Measurements from ENCODE around the gene RFTN1. TPM values are rescaled to one million over a fixed set of nuclear protein-coding genes. Genes with fewer than 3 reads are reported as not detected.

RFTN1 gene
- total RNA-seq, 1 donor, result 73.0 TPM

DNA sequence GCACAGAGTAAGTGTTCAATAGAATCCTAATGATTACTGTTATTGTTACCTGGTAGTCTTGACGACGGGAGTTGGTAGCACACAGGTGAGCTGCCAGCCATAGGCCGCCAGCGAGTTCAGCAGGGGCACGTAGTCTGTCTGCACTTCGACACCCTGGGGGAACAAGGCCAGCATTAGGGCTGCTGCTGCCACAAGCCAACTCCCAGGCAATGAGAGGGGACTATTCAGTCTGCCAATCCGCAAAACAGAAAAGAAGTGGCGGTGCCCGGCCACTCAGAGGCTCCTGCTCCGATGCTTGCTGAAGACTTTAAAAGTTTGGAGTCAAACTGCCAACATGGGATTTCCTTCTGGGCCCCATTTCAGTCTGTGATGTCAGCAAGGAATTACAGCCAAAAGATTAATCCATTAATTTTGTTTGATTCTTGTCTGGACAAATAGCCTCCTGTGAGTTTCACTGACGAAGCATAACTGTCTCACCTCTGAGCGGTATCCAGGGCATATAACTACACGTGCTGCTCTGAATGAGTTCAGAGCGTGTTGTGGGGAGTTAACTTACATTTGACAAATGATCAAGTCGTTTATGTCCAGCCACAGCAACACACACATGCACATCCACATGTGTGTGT is 186.7 kb downstream of the RFTN1 start:
- no peak for DNase-seq (ENCODE audit: low read depth)
- TF ChIP-seq, protein P1, sequence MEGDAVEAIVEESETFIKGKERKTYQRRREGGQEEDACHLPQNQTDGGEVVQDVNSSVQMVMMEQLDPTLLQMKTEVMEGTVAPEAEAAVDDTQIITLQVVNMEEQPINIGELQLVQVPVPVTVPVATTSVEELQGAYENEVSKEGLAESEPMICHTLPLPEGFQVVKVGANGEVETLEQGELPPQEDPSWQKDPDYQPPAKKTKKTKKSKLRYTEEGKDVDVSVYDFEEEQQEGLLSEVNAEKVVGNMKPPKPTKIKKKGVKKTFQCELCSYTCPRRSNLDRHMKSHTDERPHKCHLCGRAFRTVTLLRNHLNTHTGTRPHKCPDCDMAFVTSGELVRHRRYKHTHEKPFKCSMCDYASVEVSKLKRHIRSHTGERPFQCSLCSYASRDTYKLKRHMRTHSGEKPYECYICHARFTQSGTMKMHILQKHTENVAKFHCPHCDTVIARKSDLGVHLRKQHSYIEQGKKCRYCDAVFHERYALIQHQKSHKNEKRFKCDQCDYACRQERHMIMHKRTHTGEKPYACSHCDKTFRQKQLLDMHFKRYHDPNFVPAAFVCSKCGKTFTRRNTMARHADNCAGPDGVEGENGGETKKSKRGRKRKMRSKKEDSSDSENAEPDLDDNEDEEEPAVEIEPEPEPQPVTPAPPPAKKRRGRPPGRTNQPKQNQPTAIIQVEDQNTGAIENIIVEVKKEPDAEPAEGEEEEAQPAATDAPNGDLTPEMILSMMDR (IDR thresholded peaks at IDR 0.05; ENCODE audit: insufficient read depth, low read depth, low read length), result no peak
- H3K4me3 ChIP-seq (ENCODE audit: low read depth, low read length), result no peak overlapping the region

DNA sequence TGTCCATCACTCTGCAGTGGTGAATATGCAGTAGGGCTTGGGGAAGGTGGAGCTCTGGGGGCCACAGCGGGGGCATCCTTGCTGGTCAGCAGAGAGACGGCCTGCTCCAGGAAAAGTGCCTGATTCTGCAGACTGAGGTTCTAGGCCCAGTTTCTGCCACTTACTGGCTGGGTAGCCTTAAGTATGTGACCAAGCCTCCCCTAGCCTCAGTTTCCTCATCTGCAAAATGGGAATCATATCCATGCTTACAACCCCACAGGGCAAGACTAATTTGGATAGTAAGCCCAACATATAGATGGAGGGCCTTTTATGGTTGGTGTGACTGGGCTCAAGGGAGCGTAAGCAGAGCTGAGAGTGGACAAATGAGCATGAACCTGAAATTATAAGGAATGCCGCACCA is 187.6 kb downstream of the RFTN1 start:
- no peak overlapping the region for H3K4me3 ChIP-seq (ENCODE audit: low read depth, low read length)
- DNase-seq (ENCODE audit: low read depth), result no peak
- TF ChIP-seq, protein P1 (IDR thresholded peaks at IDR 0.05; ENCODE audit: insufficient read depth, low read depth, low read length), result no peak

DNA sequence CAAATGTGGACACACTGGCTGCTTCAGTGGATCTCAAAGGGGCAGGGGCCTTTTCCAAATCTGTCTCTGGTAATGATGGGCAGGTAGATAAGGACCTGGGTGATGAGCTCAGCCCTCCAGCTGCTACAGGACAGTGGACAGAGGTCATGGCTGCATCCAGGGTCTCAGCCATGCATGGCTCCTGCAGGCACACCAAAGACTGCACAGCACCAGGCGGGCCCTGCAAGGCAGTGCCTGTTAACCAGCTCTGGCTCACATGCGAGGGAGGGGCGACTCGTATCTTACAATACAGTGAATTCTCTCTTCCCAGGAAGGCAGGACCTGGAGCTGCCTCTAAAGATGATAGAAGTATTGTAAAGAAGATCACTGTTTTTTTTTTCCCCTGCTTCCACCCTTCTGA is 189.8 kb downstream of the RFTN1 start:
- no peak for DNase-seq (ENCODE audit: low read depth)
- no peak overlapping the region for H3K4me3 ChIP-seq (ENCODE audit: low read depth, low read length)
- TF ChIP-seq, protein P1 (IDR thresholded peaks at IDR 0.05; ENCODE audit: insufficient read depth, low read depth, low read length), result no peak

DNA sequence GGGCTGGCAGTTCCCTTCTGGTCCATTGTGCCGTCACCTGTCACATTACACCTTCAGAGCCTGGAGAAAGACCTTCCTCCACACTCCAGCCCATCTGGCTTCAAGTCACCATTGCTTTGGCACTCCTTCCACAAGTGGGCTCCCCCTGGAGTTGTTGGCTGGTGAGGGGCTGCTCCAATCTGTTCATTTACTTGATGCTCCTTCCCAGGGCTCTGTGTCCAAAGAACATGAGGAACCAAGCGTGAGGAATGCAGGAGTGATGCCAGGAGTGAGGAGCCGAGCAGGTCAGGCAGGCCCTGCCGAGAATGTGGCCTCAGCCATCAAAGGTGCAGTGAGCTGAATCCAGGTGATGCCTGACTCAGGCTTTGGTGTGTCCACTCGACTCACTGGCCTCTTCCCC is 191.3 kb downstream of the RFTN1 start:
- no peak overlapping the region for H3K4me3 ChIP-seq (ENCODE audit: low read depth, low read length)
- TF ChIP-seq, protein P1 (IDR thresholded peaks at IDR 0.05; ENCODE audit: insufficient read depth, low read depth, low read length), result no peak
- no peak for DNase-seq (ENCODE audit: low read depth)

DNA sequence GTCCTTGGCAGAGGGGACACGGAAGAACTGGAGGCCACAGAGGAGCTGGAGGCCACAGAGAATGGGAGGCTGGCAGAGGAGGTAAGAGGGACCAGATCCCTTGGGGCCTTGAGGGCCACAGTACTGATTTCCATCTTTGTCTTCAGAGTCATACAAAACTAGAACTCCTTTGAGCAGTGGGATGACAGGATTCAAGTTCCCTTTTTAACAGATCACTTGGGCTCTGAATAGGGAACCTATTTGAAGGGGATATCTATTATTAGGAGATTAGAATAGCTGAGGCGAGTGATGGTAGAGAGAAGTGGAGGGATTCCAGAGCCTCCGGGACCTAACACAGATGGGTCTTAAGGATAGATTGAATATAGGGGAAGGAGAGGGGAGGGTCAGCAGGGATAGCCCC is 192.8 kb downstream of the RFTN1 start:
- H3K4me3 ChIP-seq (ENCODE audit: low read depth, low read length), result no peak overlapping the region
- DNase-seq (ENCODE audit: low read depth), result no peak
- TF ChIP-seq, protein P1 (IDR thresholded peaks at IDR 0.05; ENCODE audit: insufficient read depth, low read depth, low read length), result no peak

DNA sequence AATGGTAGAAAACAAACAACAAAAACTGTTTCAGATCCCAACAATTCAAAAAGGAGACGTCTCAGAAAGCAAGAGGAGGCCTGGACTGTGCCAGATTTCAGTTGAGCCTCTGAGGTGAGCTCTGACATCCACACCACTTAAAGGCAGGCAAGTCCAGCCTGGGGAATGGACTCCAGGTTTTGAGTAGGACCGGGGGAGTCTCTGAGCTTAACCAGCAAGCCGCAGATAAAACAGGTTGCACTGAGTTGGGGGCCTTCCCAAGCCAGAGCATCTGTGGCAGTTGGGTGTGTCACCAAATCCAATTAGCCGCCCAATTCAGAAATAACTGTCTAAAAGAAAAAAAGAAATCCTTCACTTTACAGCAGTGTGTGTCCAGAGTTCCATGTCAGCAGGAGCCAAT is 193.8 kb downstream of the RFTN1 start:
- no peak overlapping the region for H3K4me3 ChIP-seq (ENCODE audit: low read depth, low read length)
- TF ChIP-seq, protein P1 (IDR thresholded peaks at IDR 0.05; ENCODE audit: insufficient read depth, low read depth, low read length), result no peak
- no peak for DNase-seq (ENCODE audit: low read depth)

DNA sequence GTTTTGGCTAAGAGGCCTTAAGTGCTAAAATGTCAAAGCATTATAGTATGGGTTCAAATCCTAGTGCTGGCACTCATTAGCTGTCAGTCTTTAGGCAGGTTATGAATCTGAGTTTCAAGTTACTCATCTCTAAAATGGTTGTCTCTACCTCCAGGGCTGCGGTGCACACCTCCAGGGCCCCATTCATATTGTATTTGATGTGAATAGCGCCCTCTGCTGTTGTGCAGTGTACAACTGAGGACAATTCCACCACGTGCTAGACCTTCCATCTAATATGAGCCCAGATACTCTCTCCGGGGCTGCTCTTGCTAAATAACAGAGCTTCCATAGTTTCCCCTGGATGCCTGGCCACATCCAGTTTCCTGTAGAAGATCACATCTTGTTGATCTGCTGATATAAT is 194.2 kb downstream of the RFTN1 start:
- TF ChIP-seq, protein P1 (IDR thresholded peaks at IDR 0.05; ENCODE audit: insufficient read depth, low read depth, low read length), result peak; percentile 21
- no peak for DNase-seq (ENCODE audit: low read depth)
- H3K4me3 ChIP-seq (ENCODE audit: low read depth, low read length), result no peak overlapping the region
